Hematopoietic multipotent progenitor cell (in vitro differentiated cells): ENCODE data around the gene USP12. TPM values are rescaled to one million over a fixed set of nuclear protein-coding genes. Genes with fewer than 3 reads are reported as not detected.
"Not testable (repeated sequence)": the region's sequence is repeated elsewhere in the genome, so short reads cannot be mapped to it uniquely, and the experiment has no call there.

ENCODE experiments used
- DNase-seq, 3 donors: peaks; one replicate each; pipeline ENCODE4 v3.0.0-alpha.2; 2011 to 2015; ENCODE audit warnings: low read depth in 2 of 3, low spot score in 2 of 3
- total RNA-seq: library from RNA; depleted of rRNA; stranded (reverse); fragments of >200 nt; gene quantifications from one replicate; pipeline ENCODE4 v1.2.3, GENCODE V29; 2012

The USP12 gene
- total RNA-seq, 1 donor, result 8.1 TPM

DNA sequence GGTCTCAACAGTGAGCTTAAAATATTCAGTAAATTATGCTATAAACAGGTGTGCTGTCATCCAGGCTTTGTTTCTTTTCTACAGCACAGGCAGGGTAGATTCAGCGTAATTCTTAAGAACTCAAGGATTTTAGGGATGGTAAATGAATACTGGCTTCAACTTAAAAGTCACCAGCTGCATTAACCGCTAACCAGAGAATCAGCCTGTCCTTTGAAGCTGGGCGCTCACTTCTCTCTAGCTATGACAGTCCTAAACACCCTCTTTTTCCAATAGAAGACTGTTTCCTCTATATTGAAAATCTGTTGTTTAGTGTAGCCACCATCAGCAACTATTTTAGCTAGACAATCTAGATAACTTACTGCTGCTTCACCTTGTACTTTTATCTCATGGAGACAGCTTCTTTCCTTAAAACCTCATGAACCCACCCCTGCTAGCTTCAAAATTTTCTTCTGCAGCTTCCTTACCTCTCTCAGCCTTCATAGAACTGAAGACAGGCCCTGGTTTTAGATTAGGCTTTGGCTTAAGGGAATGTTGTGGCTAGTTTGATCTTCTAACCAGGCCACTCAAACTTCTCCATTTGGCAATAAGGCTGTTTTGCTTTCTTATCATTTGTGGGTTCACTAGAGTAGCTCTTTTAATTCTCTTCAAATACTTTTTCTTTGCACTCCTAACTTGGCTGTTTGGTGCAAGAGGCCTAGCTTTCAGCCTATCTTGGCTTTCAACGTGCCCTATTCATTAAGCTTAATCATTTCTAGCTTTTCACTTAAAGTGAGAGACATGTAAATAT lies 89.5 kb downstream of the USP12 start:
- no peak for DNase-seq

DNA sequence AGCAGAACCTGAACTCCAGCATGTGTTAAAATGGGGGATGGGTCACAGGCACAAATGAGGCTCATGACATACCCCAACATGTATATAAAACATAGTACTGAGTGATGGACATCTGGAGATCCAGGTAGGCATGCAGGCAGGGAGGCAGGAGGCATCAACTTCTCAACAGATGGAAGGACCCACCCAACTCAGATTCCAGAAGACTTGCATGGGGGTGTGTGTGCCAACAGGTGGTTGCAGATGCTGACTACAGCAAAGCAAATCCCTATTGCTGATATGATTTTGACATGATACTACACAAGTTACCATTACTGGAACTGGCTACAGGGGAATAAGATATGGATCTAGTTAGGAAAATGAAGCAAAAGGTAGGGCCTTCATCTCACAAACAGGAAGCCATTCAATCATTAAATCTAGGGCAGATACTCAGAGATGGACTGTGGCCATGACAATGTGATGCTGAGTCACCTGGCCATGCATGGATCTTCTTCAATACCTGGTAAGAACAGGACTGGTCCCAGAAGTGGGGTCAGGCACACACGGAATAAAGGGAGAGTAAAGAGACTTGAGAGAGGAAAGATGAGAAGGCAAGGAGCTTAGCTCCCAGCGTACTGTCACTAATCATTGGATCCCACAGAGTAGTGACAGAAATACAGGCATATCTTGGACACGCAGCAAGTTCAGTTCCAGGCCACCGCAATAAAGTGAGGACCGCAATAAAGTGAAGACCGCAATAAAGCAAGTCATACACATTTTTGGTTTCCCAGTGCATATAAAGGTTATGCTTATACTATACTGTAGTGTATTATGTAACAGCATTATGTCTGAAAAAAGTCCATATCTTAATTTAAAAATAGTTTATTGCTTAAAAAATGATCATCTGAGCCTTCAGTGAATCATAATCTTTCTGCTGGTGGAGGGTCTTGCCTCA lies 91.3 kb downstream of the USP12 start:
- no peak for DNase-seq

GRCh38 chr13:27079421-27079958 lies 92.1 kb downstream of the USP12 start:
- DNase-seq, result no peak

GRCh38 chr13:27077451-27077850 lies 94.2 kb downstream of the USP12 start:
- no peak for DNase-seq

- no peak for DNase-seq
Observed at GRCh38 chr13:27076421-27076820, 95.2 kb downstream of the USP12 start.

DNA sequence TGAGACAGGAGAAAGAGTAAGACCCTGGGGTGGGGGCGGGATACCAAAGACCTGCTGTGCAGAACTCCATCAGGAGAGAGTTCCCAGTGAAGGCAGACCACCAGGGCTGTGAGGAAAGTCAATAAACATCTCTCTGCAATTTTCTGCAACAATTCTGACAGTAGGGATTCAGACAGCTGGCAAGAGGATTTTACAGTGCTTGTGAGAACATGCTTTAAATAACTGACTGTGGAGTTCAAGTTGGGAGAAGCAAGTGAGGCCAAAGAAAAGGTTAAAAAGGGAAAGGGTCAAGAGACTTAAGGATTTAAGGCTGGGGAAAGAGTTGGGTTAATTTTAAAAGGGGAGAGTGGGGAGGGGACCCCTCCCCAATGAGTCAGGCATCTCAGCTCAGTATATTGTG lies 98.4 kb downstream of the USP12 start:
- DNase-seq, result no peak

DNA sequence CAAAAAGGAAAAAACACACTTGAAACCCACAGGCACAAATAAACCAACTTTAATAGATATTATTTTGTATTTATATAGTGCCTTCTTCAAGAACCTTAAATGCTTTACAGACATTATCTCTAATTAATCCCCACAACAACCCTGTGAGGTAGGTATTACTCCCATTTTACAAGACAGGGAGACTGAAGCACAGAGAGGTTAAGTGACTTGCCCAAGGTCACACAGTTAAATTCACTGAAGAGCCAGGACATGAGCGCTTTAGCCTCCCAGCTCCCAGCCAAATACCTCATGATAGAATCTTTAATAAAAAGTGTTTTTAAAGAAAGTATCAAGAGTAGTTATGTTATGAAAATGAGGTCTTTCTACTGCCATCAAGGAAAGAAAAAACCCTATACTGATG lies 105.5 kb downstream of the USP12 start:
- not testable (repeated sequence) for DNase-seq

GRCh38 chr13:27065582-27065981 lies 106.0 kb downstream of the USP12 start:
- DNase-seq, result no peak

DNA sequence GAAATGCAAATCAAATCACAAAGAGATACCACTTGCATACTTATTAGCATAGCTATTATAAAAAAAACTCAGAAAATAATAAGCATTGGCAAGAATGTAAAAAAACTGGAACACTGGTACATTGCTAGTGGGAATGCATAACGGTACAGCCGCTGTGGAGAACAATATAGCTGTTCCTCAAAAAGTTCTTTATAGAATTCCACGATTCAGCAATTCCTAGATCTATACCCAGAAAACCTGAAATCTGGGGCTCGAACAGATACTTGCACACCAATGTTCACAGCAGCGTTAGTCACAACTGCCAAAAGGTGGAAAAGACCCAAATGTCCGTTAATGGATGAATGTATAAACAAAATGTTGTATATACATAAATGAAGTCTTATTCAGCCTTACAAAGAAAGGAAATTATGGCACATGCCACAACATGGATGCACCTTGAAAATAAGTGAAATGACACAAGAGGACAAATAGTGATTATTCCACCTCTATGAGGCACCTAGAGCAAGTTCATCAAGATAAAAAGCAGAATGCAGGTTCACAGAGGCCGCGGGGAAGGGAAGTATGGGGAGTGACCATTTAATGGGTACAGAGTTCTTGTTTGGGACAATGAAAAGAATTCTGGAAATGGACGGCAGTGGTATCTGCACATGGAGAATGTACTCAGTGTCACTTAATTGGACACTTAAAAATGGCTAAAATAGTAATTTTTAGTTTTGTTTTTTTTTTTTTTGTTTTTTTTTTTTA lies 107.2 kb downstream of the USP12 start:
- DNase-seq, result no peak

DNA sequence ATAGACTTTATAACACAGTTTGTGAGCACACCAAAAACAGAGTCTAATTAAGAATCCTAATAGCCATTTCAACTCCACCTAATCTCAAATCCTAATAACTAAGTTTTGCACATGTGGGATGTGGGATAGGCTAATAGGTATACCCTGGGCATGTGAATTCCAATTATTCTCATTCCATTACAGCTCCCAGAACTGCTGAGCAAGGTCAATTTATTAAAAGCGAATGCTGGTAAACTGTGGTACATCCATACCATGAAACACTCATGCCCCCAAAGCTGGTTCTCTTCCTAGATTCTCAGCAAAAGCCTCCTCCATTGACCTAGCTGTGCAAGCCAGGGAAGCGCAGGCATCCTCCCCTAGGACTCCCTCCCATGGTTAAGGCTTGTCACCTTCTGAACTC lies 113.8 kb downstream of the USP12 start:
- DNase-seq, result no peak

- no peak for DNase-seq
Observed at GRCh38 chr13:27055526-27055925, 116.1 kb downstream of the USP12 start.

DNA sequence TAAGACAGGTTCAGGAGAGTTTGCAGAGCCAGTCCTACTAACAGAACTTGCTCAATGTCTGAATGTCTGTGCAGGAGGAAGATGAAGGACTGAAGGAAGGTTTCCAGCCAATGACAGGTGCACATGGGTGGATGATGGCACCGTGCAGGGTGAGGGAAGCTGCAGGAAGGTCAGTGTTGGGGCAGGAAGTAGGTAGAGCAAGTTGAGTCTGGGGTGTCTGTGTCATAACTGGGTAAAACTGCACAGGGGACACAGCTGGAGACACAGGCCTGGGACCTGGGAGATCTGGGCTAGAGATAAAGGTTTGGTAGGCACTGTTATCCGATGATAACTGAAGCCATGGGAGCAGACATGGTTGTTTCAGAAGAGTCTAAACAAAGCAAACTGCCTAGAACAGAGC lies 116.9 kb downstream of the USP12 start:
- no peak for DNase-seq

DNA sequence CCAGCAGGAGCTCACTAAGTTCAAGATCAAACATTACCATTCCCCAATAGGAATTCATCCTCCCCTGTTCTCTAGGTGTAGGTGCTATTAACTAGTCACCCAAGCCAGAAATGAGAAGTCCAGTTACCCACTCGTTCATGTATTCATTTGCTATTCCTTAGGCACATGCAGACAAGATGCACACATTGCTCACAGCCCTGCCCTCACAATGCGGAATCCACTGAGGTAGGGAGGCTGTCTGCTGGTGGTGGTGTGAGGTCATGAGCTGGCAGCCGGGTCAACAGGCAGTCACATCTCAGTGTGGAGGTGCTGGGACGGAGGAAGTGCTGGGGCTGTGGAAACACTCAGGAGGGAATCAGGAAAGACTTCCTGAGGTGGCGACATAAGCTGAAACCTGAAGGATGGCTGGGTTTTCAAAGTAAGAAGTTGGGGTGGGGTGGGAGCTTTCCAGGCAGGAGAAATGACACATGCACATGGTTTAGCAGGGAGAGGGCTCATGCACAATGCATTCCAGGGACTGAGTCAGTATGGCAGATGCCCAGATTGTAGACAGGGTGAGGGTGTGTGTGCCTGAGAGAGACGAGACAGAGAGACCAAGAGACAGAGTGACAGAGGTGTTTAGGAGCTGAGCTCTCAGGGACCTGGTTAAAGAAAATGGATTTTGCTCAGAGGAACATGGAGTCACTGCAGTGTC lies 117.6 kb downstream of the USP12 start:
- DNase-seq, result no peak

DNA sequence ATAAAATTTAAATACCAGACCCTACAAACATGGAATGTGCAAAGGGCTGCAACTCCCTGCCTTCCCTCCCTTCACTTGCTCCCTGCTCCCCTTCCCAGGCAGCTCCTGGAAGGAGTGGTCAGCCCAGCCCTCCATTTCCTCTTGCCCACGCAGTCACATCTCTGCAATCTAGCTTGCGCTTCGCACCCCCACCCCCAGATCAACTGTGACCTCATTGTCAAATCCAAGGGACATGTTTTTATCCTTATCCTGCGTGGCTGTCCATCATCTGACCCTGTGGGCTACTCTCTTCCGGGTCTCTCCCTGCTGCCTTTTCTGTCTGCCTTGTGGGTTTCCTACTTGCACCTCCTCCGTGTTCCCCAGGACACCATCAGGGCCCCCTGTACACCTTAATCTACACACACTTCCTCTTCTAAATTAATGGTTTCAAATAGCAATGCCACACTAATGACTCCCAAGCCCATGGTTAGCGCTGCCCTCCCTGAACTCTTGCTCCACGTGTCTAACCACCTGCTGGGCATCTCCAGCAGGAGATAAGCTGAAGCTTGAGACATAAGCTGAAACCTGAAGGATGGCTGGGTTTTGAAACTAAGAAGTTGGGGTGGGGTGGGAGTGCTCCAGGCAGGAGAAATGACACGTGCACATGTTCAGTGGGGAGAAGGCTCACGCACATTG lies 118.3 kb downstream of the USP12 start:
- peak in 1 of 3 donors; percentile 17 for DNase-seq

GRCh38 chr13:27052551-27053208 lies 118.9 kb downstream of the USP12 start:
- no peak for DNase-seq

DNA sequence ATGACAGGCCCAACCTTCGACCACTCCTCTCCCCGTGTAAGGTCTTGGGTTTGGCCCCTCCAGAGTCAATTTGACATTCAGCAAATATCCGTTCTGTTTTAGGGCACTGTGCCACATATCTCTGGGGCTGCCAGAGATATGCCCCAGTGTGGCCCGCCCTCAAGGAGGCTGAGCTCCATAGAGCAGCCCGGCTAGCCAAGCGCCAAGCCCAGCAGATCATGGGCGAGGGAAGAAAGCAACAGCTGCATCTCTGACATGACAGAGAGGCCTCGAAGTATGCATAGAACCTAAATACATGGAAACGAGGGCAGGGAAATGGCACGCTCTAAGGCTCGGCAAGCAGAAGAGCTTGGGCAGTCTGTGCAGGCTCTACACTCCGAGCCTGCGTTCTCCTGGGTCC lies 124.5 kb downstream of the USP12 start:
- no peak for DNase-seq

DNA sequence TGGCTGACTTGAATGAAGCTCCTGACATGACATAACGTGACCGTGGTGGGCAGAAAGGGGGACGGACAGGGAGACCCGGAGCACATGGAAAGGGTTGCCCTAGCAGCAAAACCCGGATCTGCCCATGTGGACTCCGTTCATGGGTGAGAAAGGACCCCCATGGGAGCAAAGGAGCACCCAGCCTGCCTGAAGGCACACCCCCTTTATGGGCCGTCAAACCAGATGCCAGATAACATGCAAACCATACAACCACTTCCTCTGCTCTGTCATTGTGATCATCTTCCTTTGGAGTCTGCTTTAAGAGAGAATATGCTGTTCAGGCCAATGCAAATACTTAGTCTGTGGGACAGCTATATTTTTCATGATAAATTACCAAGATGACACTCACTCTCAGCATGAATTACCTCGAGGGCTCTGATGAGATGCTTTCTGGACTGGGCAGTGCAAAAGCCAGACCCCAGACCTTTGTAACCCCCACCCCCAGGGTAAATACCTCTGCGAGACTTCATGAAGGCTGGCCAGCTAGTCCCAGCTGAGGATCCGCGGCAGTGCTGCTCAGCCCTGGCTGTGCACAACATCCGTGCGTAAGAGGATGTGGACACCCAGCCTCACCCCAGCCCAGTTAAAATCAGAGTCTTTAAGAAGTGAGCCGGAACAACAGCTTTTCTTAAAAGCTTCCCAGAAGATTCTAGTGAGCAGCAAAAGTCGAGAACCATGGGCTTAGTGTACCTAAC lies 126.6 kb downstream of the USP12 start:
- DNase-seq, result peak in 1 of 3 donors; percentile 28

DNA sequence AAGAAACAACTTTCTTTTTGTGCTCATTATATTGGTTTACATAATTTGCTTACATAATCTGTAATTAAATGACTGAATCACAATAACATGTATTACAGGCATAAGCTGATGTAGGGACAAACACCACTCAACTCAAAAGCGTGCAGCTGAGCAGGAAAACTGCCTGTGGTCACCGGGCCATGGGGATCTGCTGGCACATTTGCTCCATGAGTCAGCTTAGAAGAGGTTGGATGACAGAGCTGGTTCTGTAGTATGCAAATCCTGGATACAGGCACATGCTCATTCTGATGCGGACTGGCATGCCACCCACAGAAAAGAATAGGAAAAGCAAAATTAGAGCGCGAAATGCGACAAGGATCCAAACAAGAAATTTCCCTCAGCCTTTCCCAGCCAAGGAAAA lies 128.6 kb downstream of the USP12 start:
- peak in 2 of 3 donors; percentile 65 to 71 for DNase-seq
